ENCODE measurements around the gene KBTBD13.
A peak's percentile ranks its signal among the peaks of the same experiment; 100 is the strongest.

Gene KBTBD13

GRCh38 chr15:65051266-65051665 is 25.3 kb upstream of the KBTBD13 start:
- DNase-seq (ENCODE audit: low read depth) = no peak

GRCh38 chr15:65052956-65053355 is 23.6 kb upstream of the KBTBD13 start:
- no peak for DNase-seq (ENCODE audit: low read depth)

DNA sequence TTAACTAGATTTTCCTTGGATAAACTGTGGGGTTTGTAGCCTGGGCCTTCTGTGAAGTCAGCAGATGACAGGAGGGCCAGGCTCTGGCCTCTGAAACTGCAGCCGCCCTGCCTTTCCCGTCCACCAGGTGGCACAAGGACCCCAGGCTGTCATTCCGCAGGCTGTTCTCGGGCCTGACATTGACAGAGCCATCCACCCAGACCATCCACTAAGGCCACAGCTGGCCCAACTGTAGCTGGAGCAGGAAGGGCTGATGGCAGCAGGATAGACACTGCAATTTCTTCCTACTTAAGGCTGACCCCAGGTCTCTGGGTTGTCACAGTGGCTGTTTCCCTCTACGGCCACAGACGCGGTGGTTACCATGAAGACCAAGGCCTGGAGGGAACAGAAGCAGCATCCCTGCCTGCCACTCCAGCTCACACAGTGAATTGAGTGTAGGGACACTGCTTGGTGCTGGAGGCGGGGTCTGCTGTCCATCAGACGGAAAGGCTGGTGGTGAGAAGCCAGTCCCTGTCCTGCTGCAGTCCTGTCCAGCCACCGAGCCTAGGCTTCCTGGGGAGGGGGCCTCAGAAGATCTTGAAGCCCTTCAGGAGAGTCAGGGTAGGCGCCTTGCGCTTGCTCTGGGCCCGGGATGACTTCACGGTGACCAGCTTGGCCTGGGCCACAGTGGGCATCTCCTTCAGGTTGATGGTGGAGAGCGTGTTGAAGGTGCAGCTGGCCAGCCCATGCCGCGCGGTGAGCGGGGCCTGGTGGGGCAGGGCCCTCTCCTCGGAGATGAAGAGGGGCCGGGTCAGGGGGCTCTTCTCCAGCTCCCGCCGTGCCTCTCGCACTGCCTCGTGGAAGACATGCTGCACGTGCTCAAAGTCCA is 22.0 kb upstream of the KBTBD13 start:
- peak; percentile 51 for DNase-seq (ENCODE audit: low read depth)

GRCh38 chr15:65055201-65055870 is 21.2 kb upstream of the KBTBD13 start:
- peak; percentile 58 for DNase-seq (ENCODE audit: low read depth)

GRCh38 chr15:65056106-65056505 is 20.4 kb upstream of the KBTBD13 start:
- DNase-seq (ENCODE audit: low read depth) = no peak

DNA sequence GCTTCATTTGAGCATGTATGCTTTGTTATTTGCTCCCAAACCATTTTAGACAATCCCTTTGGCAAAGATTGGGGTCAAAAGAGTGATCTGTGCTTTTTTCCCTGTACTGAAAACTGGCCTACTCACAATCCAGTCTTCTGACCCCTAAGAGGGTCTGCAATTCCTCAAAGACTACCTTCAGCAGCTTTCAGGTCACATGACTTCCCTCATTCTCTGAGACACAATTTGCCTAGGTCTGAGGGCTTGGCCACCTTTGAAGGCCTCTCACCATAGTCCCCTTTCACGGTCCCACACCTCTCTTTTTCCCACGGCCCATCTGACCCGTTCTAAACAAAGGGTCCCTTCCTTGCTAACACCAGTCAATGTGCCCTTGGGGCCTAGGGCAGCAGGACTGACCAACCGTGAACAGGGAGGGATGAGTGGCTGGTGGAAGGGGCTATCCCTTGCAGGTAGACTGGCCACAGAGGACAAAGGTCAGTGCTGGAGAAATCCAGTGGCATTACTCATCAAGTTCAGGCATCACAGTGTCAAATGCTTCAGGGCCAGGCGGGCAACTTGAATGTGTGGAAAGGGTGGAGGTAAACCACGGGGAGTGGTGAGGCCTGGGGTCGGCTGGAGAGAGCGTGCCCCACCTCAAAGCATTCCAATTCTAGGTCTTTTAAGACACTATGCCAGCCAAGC is 19.5 kb upstream of the KBTBD13 start:
- peak; percentile 38 for DNase-seq (ENCODE audit: low read depth)

DNA sequence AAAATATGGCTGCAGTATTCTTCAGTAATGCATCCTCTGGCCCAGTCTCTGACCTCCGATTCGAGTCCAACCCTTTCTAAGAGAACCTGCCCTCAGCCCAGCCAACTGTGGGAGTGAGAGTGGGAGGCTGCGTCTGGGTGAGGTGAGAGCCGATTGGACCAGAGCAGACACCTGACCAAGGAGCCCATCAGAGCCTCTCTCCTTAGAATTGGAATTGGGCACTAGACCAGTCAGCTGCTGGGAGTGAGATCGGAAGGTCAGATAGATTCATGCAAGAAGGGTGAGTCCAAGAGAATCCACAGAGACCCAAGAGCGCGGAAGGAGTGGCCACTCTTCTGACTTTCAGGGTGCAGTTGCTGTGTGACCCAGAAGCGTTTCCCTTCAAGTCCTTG is 19.0 kb upstream of the KBTBD13 start:
- DNase-seq (ENCODE audit: low read depth) = no peak

DNA sequence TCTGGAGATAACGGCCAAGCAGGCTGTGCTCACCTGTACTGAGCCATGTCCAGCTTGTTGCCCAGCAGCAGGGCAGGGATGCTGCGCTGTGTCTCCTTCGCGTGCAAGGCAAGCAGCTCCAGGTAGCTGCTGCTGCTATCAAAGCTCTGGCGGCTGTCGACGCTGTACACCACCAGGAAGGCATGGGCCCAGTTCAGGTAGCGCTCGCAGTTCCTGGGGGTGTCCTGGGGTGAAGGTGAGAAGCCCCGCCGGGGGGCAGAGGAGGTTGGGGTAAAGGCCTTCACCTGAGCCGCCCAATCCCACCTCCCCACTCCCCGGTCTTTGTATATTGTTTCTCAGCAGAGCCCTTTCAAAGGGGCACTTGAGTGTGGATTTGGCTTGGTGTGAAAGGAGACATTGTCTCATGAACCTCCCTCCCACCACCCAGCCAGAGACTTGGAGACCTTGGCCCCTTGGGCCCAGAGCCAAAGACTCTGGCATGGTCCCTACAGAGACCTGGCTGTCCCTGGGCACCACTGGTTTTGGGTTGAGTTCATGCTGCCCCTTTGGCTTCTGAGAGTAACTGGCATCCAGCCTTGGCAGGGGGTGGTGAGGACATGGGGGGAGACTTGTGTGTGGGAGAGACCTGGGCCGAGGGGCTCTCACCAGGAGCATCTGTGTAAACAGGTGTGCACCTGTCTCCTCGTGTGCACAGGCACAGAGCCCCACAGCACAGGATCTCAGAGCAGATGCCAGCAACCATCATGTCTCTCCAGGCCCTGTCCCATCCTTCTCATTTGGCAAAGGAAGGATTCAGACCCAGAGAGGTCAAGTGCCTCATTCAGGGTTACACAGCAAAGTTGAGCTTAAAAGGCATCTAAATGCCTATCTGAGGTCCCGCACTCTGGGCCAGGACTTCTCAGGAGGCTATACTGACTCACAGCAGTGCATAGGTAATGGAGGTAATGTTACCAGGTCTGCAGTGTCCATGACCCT is 17.9 kb upstream of the KBTBD13 start:
- no peak for DNase-seq (ENCODE audit: low read depth)

DNA sequence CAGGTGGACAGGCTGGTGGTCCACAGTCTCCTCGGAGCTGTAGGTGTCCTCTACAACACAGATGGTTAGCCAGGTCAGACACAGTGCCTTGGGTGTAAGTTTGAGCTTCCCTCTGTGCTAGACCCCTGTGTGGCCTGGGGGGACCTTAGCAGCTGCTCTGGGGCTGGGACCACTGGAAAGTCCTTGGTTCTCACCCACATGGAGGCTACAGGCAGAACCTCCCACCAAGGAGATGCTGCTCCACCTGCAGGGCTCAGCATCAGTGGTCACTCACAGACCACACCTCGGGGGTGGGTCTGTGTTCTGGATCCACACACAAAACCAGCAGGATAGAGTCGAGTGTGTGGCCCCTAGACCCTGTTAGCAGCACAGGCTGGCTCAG is 17.2 kb upstream of the KBTBD13 start:
- DNase-seq (ENCODE audit: low read depth) = no peak

- no peak for DNase-seq (ENCODE audit: low read depth)
Observed at GRCh38 chr15:65059931-65060596, 16.5 kb upstream of the KBTBD13 start.

DNA sequence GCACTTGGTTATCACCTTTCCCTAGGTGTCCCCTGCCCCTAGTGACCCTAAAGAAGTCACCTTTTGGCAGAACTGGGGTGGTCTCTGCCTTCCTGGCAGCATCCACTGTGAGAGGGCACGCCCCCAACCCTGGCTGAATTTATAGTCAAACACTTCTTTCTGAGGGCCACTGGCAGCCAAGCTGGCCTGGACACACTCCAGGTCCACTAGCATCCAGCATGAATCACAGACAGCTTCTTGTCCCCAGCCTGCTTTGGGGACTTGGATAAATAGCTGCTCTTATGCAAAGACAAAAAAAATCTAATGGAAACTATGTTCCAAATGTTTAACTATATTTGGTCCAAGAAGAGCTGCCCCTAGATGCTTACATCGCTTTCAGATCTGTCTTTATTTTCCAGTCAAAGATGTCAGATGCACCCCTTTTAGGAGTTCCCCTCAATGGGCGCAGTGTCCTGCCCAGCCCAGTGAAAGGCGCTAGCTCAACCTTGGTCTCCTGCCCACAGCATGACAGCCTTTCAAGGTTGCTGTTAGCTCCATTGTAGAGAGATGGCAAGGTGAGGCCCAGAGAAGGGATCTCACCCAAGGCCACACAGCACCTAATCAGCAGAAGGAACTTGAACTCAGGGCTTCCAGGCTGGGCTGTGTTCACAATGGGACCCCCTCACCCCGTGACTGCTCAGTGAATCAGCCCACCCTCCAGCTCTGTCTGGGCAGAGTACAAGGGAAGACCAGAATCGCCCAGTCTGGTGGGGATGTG is 15.7 kb upstream of the KBTBD13 start:
- no peak for DNase-seq (ENCODE audit: low read depth)

GRCh38 chr15:65062061-65062460 is 14.5 kb upstream of the KBTBD13 start:
- no peak for DNase-seq (ENCODE audit: low read depth)

GRCh38 chr15:65062726-65063125 is 13.8 kb upstream of the KBTBD13 start:
- DNase-seq (ENCODE audit: low read depth) = no peak

DNA sequence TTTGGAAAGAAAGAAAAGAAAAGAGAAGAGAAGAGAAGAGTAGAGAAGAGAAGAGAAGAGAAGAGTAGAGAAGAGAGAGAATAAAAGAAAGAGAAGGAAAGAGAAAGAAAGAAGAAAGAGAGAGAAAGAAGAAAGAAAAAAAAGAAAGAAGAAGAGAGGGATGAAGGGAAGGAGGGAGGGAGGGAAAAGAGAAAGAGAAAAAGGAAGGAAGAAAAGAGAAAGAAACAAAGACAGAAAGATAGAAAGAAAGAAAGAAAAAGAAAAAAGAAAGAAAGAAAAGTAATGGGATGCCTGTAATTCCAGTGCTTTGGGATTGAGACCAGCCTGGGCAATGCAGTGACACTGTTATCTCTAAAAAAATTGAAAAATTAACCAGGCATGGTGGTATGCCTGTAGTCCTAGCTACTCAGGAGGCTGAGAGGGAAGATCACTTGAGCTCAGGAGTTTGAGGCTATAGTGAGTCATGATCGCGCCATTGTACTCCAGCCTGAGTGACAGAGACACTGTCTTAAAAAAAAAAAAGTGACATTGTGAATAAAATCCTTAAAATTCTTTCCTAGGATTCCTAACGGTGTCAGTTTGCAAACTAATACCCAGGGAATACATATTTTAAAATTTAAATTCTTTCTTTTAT is 10.4 kb upstream of the KBTBD13 start:
- DNase-seq (ENCODE audit: low read depth) = no peak

DNA sequence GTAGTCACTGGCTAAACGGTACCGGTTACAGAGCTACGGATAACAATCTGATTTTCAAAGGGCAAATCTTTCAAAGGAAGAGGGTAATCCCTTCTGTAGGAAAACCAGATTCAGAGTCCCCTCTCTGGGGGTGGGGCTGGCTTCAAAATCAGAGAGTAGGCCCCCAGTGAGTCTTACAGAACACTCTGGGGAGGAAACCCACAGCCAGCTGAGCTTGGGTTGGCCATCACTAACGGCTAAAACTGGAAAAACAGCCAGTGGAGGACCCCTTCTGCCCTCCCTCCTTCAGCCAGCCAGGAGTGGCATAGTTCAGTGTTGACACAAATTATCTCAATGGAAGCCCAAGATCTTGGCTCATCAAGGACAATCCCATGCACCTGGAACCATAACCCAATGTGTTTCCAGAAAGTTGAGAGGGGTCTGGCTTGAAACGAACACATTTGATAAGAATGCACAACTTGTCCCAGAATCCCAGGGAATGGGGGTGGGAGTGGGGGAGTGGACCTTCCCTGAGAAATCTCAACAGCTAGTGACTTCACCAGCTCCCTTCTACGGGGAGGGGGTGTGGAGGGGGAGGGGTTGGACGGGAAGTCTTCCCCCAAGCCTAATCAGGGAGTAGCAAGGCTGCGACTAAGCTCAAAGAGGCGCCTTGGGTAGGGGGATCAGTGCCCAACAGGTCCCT is 9.8 kb upstream of the KBTBD13 start:
- DNase-seq (ENCODE audit: low read depth) = no peak

DNA sequence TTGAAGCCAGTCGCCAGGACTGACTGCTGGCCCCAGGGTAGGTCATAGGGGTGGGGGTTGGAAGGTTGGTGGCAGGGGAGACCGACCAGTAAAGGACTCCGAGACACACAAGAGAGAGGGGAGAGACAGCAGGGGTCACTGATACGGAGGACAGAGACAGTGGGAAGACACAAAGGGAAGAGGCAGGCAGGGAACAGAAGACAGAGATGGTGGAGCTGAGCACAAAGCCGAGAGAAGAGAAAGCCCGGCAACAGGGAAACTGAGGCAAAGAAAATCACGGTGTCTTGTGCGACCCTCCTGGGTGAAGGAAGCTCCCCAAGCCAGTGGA is 9.3 kb upstream of the KBTBD13 start:
- DNase-seq (ENCODE audit: low read depth) = no peak

GRCh38 chr15:65067645-65068402 is 8.7 kb upstream of the KBTBD13 start, which contains the start of gene RASL12:
RASL12 (minus strand) TSS chr15:65067991; CDS start chr15:65067835, 156 bp downstream.
- DNase-seq (ENCODE audit: low read depth) = no peak

- no peak for DNase-seq (ENCODE audit: low read depth)
Observed at GRCh38 chr15:65068403-65068788, 8.2 kb upstream of the KBTBD13 start.

- DNase-seq (ENCODE audit: low read depth) = peak; percentile 74
Observed at GRCh38 chr15:65069179-65069578, 7.4 kb upstream of the KBTBD13 start.

All from amniotic epithelial cell (primary cell).